ENCODE data around the gene GYPA.
"Not testable (repeated sequence)": the region's sequence is repeated elsewhere in the genome, so short reads cannot be mapped to it uniquely, and the experiment has no call there.

GRCh38 chr4:144136189-144136588 is 4.3 kb downstream of the GYPA start:
- TF ChIP-seq CTCF (conservative IDR thresholded peaks at IDR 0.05; ENCODE audit: low read depth, low read length); EZH2 (IDR thresholded peaks at IDR 0.05; ENCODE audit: low read length, unreplicated experiment); EZH2phosphoT487 (IDR thresholded peaks at IDR 0.05; ENCODE audit: borderline replicate concordance, low read length): not testable (repeated sequence)
